ENCODE results near the gene GRK5.

DNA sequence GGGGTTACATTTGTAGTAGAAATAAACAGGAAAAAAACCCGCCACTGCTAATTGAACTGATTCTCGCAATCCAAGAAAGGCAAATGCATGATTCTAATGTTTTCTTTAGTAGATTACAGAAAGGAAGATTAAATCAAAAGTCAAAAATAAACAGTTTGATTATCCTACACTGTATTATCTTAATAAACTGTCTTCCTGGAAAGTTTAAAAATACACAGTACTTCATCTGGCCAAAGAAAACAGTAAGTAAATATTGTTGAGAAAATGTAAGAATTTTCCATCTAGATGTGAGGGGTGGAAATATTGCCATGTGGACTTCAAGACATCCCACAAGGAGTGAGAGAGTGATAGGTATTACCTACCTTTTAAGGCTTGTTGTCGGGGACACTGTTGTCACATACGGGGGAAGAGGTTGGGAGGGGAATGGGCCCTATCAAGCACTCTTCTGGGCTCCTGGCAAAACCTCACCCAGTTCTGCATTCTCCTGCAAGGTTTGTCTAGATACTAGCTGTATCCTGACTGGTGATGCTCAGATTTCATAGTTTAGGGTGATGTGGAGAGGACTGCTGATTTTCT, 17.8 kb downstream of the GRK5 start:
- TF ChIP-seq, protein P1, sequence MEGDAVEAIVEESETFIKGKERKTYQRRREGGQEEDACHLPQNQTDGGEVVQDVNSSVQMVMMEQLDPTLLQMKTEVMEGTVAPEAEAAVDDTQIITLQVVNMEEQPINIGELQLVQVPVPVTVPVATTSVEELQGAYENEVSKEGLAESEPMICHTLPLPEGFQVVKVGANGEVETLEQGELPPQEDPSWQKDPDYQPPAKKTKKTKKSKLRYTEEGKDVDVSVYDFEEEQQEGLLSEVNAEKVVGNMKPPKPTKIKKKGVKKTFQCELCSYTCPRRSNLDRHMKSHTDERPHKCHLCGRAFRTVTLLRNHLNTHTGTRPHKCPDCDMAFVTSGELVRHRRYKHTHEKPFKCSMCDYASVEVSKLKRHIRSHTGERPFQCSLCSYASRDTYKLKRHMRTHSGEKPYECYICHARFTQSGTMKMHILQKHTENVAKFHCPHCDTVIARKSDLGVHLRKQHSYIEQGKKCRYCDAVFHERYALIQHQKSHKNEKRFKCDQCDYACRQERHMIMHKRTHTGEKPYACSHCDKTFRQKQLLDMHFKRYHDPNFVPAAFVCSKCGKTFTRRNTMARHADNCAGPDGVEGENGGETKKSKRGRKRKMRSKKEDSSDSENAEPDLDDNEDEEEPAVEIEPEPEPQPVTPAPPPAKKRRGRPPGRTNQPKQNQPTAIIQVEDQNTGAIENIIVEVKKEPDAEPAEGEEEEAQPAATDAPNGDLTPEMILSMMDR (IDR thresholded peaks at IDR 0.05), result no peak
- TF ChIP-seq POLR2A (IDR thresholded peaks at IDR 0.05), result no peak

Data from Peyer's patch (tissue), 4 donors.